ENCODE measurements around the gene PHTF2. TPM values are rescaled to one million over a fixed set of nuclear protein-coding genes. Genes with fewer than 3 reads are reported as not detected.

PHTF2 gene
- total RNA-seq, 1 donor: 28.6 TPM

DNA sequence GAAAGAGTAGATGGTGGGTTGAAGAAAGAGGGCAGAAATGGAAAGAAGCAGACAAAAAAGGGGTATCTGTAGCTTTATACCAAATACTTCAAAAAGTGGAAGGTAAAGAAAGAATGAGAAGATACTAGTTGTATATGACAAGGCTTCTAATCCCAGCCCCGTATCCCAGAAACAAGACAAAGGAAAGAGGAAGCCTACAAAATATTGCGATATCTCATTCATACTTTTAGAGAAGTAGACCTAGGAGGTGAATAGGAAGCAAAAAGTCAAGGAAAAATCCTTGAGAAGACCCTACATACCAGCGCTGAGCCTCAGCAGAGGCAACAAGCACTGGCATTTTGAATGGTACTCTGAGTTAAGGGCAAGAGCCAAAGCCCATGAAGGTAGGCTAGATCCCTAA, 26.6 kb downstream of the PHTF2 start:
- no peak overlapping the region for H3K27ac ChIP-seq (ENCODE audit: low read depth, low read length)
- H3K4me2 ChIP-seq (ENCODE audit: insufficient read depth, low read length): no peak overlapping the region
- peaks cover 43% of the 10 kb centered on the region for H3K79me2 ChIP-seq (ENCODE audit: insufficient read depth, low read length)
- TF ChIP-seq, protein P1, sequence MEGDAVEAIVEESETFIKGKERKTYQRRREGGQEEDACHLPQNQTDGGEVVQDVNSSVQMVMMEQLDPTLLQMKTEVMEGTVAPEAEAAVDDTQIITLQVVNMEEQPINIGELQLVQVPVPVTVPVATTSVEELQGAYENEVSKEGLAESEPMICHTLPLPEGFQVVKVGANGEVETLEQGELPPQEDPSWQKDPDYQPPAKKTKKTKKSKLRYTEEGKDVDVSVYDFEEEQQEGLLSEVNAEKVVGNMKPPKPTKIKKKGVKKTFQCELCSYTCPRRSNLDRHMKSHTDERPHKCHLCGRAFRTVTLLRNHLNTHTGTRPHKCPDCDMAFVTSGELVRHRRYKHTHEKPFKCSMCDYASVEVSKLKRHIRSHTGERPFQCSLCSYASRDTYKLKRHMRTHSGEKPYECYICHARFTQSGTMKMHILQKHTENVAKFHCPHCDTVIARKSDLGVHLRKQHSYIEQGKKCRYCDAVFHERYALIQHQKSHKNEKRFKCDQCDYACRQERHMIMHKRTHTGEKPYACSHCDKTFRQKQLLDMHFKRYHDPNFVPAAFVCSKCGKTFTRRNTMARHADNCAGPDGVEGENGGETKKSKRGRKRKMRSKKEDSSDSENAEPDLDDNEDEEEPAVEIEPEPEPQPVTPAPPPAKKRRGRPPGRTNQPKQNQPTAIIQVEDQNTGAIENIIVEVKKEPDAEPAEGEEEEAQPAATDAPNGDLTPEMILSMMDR (IDR thresholded peaks at IDR 0.05; ENCODE audit: extremely low read depth, low read depth, low read length): no peak
- H3K4me1 ChIP-seq (ENCODE audit: insufficient read depth, low read length): no peaks in the 10 kb centered on the region
- H2AFZ ChIP-seq (ENCODE audit: low read length): no peak overlapping the region
- peaks cover 5% of the 10 kb centered on the region for H3K36me3 ChIP-seq (ENCODE audit: insufficient read depth, low read length)
- peaks cover 26% of the 10 kb centered on the region for H4K20me1 ChIP-seq (ENCODE audit: insufficient read depth, low read length)
- H3K9me3 ChIP-seq (ENCODE audit: low read depth, low read length): peaks cover 14% of the 10 kb centered on the region
- DNase-seq (ENCODE audit: insufficient read length, low spot score, missing footprints): no peak
- no peak overlapping the region for H3K4me3 ChIP-seq (ENCODE audit: insufficient read depth, low read length)
- no peaks in the 10 kb centered on the region for H3K27me3 ChIP-seq (ENCODE audit: insufficient read depth, low read length)

DNA sequence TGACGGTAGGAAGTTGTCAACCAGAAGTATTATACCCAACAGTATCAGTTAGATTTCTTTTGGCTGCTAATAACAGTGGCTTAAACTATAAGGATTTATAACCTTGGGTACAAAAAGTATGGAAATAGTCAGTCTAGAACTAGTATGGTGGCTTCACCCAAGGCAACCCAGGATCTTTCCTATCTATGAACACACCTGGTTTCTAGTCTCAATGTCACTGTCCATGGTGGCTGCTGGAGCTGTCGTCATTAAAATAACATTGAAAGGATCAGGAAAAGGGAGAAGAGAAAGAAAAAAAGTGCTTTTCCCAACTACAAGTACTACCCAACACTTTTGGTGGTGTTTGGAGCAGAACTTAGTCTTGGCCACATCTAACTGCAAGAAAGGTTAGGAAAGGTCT, 27.7 kb downstream of the PHTF2 start:
- Histone ChIP-seq H2AFZ (ENCODE audit: low read length) (no peak overlapping the region), H3K4me2 (ENCODE audit: insufficient read depth, low read length) (no peak overlapping the region), H3K4me1 (ENCODE audit: insufficient read depth, low read length) (no peaks in the 10 kb centered on the region), H3K36me3 (ENCODE audit: insufficient read depth, low read length) (no peaks in the 10 kb centered on the region), H4K20me1 (ENCODE audit: insufficient read depth, low read length) (peaks cover 21% of the 10 kb centered on the region), H3K27me3 (ENCODE audit: insufficient read depth, low read length) (no peaks in the 10 kb centered on the region), H3K4me3 (ENCODE audit: insufficient read depth, low read length) (no peak overlapping the region), H3K9me3 (ENCODE audit: low read depth, low read length) (peaks cover 7% of the 10 kb centered on the region), H3K27ac (ENCODE audit: low read depth, low read length) (no peak overlapping the region), H3K79me2 (ENCODE audit: insufficient read depth, low read length) (peaks cover 31% of the 10 kb centered on the region)
- DNase-seq (ENCODE audit: insufficient read length, low spot score, missing footprints): no peak
- TF ChIP-seq, protein P1 (IDR thresholded peaks at IDR 0.05; ENCODE audit: extremely low read depth, low read depth, low read length): no peak

DNA sequence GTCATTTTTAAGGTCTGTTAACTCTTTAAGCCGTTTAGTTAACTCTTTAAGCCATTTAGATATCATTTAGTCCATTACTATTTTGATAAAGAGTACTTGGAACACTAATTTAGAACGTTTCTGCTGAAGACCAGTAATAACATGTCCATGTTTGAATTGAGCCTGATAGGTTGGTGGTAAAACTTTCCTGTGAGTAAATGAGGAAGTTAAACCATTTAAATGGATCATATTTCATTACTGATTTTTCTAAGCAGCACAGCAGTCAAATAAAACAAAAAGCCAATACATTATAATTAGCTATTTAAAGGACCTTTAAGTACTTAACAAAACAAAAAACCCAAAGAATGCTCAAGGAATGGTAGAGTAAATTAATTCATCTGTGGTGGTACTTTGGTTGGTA, 29.4 kb downstream of the PHTF2 start:
- H3K4me2 ChIP-seq (ENCODE audit: insufficient read depth, low read length): no peak overlapping the region

DNA sequence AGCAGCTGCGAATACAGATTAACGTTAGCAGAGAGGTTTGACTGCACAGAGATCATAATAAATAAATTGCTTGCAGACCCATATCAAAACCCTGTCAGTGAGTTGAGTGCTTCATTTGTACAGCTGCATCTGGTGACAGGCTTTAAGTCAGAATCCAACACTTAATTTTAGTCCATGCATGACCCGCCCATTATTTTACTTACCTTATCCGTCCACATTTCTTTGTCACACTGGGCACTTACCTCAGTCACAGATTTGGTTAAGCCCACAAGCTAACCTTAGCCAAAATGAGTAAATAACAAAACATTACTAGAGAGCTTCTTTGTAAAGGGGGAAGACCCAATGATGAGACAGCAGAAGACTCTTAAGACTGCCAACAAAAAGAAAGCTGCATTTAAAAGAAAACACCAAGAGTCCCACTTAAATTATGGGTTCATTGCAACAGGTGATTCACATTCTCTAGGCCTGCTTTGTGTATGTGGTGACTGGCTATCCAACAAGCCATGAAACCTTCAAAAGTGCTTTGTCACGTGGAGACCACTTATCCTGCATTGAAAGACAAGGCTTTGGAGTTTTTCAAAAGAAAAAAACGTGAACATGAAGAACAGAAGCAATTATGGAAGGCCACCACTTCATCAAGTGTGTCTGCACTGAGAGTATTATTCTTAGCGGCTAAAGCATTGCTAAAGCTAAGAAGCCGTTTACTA, 32.2 kb downstream of the PHTF2 start:
- Histone ChIP-seq H3K4me2 (ENCODE audit: insufficient read depth, low read length) (no peak overlapping the region), H3K4me1 (ENCODE audit: insufficient read depth, low read length) (peaks cover 6% of the 10 kb centered on the region)
- TF ChIP-seq, protein P1 (IDR thresholded peaks at IDR 0.05; ENCODE audit: extremely low read depth, low read depth, low read length): no peak

More for the DNA sequence above, 29.4 kb downstream of the PHTF2 start:
- TF ChIP-seq, protein P1 (IDR thresholded peaks at IDR 0.05; ENCODE audit: extremely low read depth, low read depth, low read length): no peak
- Histone ChIP-seq H3K4me3 (ENCODE audit: insufficient read depth, low read length) (no peak overlapping the region), H3K27me3 (ENCODE audit: insufficient read depth, low read length) (no peaks in the 10 kb centered on the region), H4K20me1 (ENCODE audit: insufficient read depth, low read length) (peaks cover 10% of the 10 kb centered on the region), H3K9me3 (ENCODE audit: low read depth, low read length) (no peaks in the 10 kb centered on the region), H2AFZ (ENCODE audit: low read length) (no peak overlapping the region), H3K36me3 (ENCODE audit: insufficient read depth, low read length) (no peaks in the 10 kb centered on the region), H3K79me2 (ENCODE audit: insufficient read depth, low read length) (peaks cover 20% of the 10 kb centered on the region), H3K27ac (ENCODE audit: low read depth, low read length) (no peak overlapping the region), H3K4me1 (ENCODE audit: insufficient read depth, low read length) (peaks cover under 1% of the 10 kb centered on the region)
- DNase-seq (ENCODE audit: insufficient read length, low spot score, missing footprints): no peak

More for the DNA sequence above, 32.2 kb downstream of the PHTF2 start:
- no peak for DNase-seq (ENCODE audit: insufficient read length, low spot score, missing footprints)
- Histone ChIP-seq H3K79me2 (ENCODE audit: insufficient read depth, low read length) (peaks cover 13% of the 10 kb centered on the region), H4K20me1 (ENCODE audit: insufficient read depth, low read length) (no peaks in the 10 kb centered on the region), H3K4me3 (ENCODE audit: insufficient read depth, low read length) (no peak overlapping the region), H3K27ac (ENCODE audit: low read depth, low read length) (no peak overlapping the region), H2AFZ (ENCODE audit: low read length) (no peak overlapping the region), H3K9me3 (ENCODE audit: low read depth, low read length) (no peaks in the 10 kb centered on the region), H3K27me3 (ENCODE audit: insufficient read depth, low read length) (no peaks in the 10 kb centered on the region), H3K36me3 (ENCODE audit: insufficient read depth, low read length) (no peaks in the 10 kb centered on the region)
